Measurements from ENCODE around the gene TFAP2C. TPM values are rescaled to one million over a fixed set of nuclear protein-coding genes. Genes with fewer than 3 reads are reported as not detected.

The TFAP2C gene
- total RNA-seq, 1 donor from 2014 or later = 92.9 TPM

DNA sequence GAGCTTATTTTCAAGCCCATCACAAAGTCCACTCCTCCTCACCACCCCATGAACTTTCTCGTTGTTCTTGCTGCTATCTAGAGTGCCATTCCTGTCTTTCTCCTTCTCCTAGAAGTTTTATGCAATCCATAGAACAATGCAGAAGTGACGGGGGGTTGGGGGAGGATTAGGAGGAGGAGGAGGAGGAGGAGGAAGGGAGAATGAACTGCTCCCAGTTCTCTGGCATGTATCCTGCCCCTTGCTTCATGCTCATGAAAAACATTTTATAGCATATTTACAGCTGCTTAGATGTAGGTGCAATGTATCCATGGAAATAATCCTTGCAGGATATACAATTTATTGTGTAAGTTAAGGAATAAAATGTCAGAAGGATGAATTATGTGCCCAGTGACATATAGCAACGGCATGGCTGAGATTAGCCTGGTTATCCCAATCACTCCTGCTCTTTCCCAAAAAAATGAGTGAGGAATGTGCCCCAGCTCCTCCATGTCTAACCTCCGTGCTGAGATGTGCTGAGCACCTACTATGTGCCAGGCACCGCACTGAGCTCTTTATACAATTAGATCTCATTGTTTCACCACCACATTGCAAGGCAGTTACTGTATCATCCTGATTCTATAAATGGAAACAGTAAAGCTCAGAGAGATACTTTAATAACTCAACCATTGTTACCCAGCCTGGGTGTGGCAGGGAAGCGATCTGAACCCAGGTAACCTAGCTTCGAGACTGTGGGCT, 41.6 kb upstream of the TFAP2C start:
- Mint-ChIP-seq H3K4me1 (ENCODE audit: unreplicated experiment) (no peaks in the 10 kb centered on the region), H3K36me3 (ENCODE audit: unreplicated experiment) (no peaks in the 10 kb centered on the region), H3K27ac (ENCODE audit: unreplicated experiment) (no peak overlapping the region), H3K27me3 (ENCODE audit: unreplicated experiment) (peaks cover 18% of the 10 kb centered on the region), H3K9me3 (ENCODE audit: unreplicated experiment) (no peaks in the 10 kb centered on the region), H3K4me3 (ENCODE audit: unreplicated experiment) (no peak overlapping the region)
- no peak for DNase-seq (ENCODE audit: extremely low spot score, unreplicated experiment)
- TF ChIP-seq, protein P1, sequence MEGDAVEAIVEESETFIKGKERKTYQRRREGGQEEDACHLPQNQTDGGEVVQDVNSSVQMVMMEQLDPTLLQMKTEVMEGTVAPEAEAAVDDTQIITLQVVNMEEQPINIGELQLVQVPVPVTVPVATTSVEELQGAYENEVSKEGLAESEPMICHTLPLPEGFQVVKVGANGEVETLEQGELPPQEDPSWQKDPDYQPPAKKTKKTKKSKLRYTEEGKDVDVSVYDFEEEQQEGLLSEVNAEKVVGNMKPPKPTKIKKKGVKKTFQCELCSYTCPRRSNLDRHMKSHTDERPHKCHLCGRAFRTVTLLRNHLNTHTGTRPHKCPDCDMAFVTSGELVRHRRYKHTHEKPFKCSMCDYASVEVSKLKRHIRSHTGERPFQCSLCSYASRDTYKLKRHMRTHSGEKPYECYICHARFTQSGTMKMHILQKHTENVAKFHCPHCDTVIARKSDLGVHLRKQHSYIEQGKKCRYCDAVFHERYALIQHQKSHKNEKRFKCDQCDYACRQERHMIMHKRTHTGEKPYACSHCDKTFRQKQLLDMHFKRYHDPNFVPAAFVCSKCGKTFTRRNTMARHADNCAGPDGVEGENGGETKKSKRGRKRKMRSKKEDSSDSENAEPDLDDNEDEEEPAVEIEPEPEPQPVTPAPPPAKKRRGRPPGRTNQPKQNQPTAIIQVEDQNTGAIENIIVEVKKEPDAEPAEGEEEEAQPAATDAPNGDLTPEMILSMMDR (IDR thresholded peaks at IDR 0.05) = no peak

DNA sequence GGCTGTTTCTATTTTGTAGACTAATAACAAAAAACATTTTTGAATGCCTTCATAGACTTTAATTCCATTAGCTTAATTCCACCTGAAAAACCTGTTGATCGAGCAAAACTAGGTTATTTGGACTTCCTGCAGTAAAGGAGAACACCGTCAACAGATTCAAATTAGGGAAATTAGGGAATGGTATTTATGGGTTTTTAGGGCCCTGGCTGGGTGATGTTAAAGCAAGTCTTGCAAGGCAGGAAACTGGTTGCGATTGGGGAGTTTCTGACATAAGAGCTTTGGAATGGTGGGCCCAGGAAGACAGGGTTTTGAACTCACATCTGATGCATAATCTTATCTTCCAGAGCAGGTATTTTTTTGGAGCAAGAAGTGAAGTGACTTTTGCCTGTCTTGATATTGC, 40.1 kb upstream of the TFAP2C start:
- TF ChIP-seq, protein P1 (IDR thresholded peaks at IDR 0.05) = no peak
- H3K27me3 Mint-ChIP-seq (ENCODE audit: unreplicated experiment) = peaks cover 17% of the 10 kb centered on the region
- DNase-seq (ENCODE audit: extremely low spot score, unreplicated experiment) = no peak
- no peak overlapping the region for H3K4me3 Mint-ChIP-seq (ENCODE audit: unreplicated experiment)
- H3K4me1 Mint-ChIP-seq (ENCODE audit: unreplicated experiment) = no peaks in the 10 kb centered on the region
- H3K27ac Mint-ChIP-seq (ENCODE audit: unreplicated experiment) = no peak overlapping the region
- H3K36me3 Mint-ChIP-seq (ENCODE audit: unreplicated experiment) = no peaks in the 10 kb centered on the region
- no peaks in the 10 kb centered on the region for H3K9me3 Mint-ChIP-seq (ENCODE audit: unreplicated experiment)

DNA sequence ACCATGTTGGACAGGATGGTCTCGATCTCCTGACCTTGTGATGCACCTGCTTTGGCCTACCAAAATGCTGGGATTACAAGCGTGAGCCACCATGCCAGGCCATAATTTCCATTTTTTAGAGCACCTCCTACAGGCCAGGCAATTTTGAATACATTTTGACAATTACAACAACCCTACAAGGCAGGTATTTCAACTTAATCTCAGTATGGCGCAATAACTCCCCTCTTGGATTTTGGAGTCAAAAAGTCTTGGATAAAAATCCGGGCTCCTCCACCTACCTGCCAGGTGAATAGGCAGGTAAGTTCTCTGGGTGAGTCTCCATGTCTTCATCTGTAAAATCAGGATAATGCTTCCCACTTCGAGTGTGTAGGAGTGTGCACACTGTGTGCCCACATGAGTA, 39.5 kb upstream of the TFAP2C start:
- TF ChIP-seq, protein P1 (IDR thresholded peaks at IDR 0.05) = no peak

GRCh38 chr20:56590888-56591287, 38.2 kb upstream of the TFAP2C start:
- Mint-ChIP-seq H3K4me3 (ENCODE audit: unreplicated experiment) (no peak overlapping the region), H3K4me1 (ENCODE audit: unreplicated experiment) (no peaks in the 10 kb centered on the region), H3K36me3 (ENCODE audit: unreplicated experiment) (no peaks in the 10 kb centered on the region), H3K9me3 (ENCODE audit: unreplicated experiment) (no peaks in the 10 kb centered on the region), H3K27me3 (ENCODE audit: unreplicated experiment) (peaks cover 17% of the 10 kb centered on the region), H3K27ac (ENCODE audit: unreplicated experiment) (no peak overlapping the region)
- TF ChIP-seq, protein P1 (IDR thresholded peaks at IDR 0.05) = no peak
- DNase-seq (ENCODE audit: extremely low spot score, unreplicated experiment) = no peak

More for the DNA sequence above, 39.5 kb upstream of the TFAP2C start:
- H3K4me1 Mint-ChIP-seq (ENCODE audit: unreplicated experiment) = no peaks in the 10 kb centered on the region
- no peak for DNase-seq (ENCODE audit: extremely low spot score, unreplicated experiment)
- peaks cover 13% of the 10 kb centered on the region for H3K27me3 Mint-ChIP-seq (ENCODE audit: unreplicated experiment)
- H3K4me3 Mint-ChIP-seq (ENCODE audit: unreplicated experiment) = no peak overlapping the region
- H3K9me3 Mint-ChIP-seq (ENCODE audit: unreplicated experiment) = no peaks in the 10 kb centered on the region
- no peak overlapping the region for H3K27ac Mint-ChIP-seq (ENCODE audit: unreplicated experiment)
- no peaks in the 10 kb centered on the region for H3K36me3 Mint-ChIP-seq (ENCODE audit: unreplicated experiment)

GRCh38 chr20:56592211-56592610, 36.9 kb upstream of the TFAP2C start:
- TF ChIP-seq, protein P1 (IDR thresholded peaks at IDR 0.05) = no peak
- Mint-ChIP-seq H3K4me3 (ENCODE audit: unreplicated experiment) (no peak overlapping the region), H3K36me3 (ENCODE audit: unreplicated experiment) (no peaks in the 10 kb centered on the region), H3K9me3 (ENCODE audit: unreplicated experiment) (no peaks in the 10 kb centered on the region), H3K27me3 (ENCODE audit: unreplicated experiment) (peaks cover 17% of the 10 kb centered on the region), H3K4me1 (ENCODE audit: unreplicated experiment) (no peaks in the 10 kb centered on the region), H3K27ac (ENCODE audit: unreplicated experiment) (no peak overlapping the region)
- no peak for DNase-seq (ENCODE audit: extremely low spot score, unreplicated experiment)

All from osteocyte (in vitro differentiated cells).